ENCODE data around the gene HMOX1.

- TF ChIP-seq POLR2A (IDR thresholded peaks at IDR 0.05) (no peak), CTCF (IDR thresholded peaks at IDR 0.05) (no peak)
Observed at GRCh38 chr22:35375031-35375430, 5.9 kb upstream of the HMOX1 start.

Measured in breast epithelium (tissue), 3 donors.